Activated CD8-positive, alpha-beta memory T cell treated with anti-CD3 and anti-CD28 coated beads, Interleukin-2, amount 50 U/mL, for 48 hours (primary cell): ENCODE measurements around the gene FAM13A.
A peak's percentile ranks its signal among the peaks of the same experiment; 100 is the strongest.

Source experiments
- DNase-seq: peaks from one replicate; pipeline ENCODE4 v3.0.0-alpha.2; 2020

FAM13A gene

DNA sequence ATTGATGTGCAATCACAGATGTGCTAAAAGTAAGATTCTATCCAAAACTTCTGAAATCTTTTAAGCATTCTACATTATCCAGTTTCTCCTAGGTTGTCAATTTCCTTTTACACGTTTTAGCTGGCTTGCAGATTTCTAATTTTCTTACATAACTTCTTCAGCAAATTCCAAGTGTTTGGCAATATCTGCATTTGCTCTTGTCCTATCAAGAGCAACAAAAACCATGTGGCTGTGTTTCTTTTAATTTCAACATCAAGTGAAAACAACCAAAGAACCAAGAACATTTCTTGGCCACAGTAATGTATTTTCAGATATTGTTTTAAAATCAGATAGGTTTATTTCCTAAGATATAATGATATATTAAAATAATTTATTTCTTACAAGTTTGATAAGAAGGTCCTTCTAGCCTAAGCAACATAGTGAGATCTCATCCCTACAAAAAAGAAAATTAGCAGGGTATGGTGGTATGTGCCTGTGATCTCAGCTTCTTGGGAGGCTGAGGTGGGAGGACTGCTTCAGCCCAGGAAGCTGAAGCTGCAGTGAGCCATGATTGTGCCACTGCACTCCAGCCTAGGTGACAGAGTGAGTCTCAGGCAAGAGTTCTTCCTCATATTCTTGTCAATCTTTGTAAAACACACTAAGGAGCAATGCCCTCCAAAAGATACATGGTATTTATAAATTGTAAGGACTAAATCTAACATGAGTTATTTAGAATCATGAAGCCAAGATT is 228.0 kb downstream of the FAM13A start:
- no peak for DNase-seq

DNA sequence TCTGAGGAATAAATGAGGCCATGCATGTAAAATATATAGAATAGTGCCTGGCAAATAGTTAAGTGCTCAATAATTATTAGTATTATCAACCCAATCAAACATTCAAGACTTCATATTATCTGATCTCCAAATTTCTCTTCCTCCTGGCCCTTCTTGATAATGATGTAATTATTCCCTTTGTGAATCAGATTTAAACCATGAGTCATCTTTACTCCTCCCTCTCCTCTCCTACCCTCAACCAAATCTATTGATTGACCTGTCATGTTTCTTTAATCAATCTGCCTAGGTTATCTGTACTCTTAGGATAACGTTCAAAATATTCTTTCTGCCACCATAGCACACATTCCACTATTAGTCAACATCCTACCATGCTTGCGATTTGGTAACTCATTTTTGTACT is 229.5 kb downstream of the FAM13A start:
- DNase-seq, result no peak

DNA sequence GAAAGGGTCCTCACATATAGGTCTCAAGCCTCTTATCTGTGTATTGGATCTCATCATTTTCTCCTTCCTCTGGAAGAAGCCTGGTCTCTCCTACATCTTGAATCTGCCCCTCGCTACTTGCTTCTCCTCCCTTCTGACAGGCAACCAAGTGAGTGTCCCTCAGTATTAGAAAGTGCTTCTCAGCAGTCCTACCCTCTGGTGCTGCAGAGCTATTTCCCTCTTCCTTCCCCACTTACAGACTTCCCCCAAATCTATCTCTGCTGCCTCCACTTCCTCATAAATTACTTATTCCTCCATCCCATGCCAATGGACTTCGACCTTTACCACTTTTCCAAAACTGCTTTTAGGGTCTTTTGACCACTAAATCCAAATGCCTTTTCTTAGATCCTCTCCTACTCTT is 230.2 kb downstream of the FAM13A start:
- DNase-seq, result no peak

DNA sequence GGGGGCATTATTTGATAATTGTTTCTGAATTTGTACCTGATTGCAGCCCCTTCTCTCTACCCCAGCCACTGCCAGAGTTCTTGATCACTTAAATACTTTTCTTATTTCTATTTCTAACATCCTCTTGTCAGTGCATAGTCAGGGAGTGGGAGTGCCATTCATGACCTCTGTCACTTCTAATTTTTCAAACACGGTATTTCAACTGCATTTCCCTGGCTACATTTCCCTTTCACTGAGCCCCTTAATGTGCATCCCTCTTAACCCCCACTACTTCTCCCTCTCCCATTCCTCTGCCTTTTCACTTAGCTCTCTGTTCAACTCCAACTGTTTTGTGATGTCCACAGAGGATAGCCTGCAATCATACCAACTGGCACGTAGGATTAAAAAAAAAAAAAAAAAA is 231.1 kb downstream of the FAM13A start:
- DNase-seq, result no peak

DNA sequence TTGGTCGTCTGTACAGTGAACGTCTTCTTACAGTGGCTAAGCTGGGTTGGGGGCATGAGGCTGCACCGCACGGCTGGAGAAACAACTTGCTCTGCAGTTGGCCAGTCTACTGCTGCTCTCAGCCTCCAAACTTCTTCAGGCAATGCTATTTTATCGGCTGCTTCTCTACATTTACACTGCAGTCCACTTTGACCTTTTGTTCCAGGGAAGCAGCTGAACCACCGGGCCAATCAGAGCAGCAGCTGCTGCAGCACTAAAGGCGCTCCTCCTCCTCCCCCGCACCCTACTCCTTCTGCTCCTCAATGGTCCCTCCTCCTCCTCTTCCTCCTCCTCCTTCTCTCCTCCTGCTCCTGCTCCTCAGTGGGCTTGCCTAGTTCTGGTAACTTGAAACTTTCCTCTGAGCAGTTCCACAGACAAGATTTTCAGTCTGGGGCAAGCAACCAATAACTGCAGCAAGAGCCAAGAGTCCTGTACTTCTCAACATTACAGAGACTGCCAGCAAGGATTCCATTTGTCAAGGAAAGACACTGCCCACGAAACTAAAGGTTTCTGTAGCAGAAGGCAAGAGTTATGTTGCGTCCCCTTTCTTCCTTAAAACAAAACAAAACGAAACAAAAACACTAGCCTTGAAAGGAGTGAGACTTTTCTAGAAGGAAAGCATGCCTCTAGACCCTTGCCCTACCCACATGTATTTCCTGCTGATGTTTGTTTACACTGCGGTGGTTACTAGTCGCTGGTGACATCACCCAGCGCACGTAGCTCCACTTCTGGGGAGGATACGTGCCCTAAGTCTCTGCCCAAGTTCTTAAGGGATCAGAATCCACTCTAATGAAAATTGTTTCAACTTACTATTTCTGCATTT is 233.7 kb downstream of the FAM13A start:
- peak; percentile 60 for DNase-seq

DNA sequence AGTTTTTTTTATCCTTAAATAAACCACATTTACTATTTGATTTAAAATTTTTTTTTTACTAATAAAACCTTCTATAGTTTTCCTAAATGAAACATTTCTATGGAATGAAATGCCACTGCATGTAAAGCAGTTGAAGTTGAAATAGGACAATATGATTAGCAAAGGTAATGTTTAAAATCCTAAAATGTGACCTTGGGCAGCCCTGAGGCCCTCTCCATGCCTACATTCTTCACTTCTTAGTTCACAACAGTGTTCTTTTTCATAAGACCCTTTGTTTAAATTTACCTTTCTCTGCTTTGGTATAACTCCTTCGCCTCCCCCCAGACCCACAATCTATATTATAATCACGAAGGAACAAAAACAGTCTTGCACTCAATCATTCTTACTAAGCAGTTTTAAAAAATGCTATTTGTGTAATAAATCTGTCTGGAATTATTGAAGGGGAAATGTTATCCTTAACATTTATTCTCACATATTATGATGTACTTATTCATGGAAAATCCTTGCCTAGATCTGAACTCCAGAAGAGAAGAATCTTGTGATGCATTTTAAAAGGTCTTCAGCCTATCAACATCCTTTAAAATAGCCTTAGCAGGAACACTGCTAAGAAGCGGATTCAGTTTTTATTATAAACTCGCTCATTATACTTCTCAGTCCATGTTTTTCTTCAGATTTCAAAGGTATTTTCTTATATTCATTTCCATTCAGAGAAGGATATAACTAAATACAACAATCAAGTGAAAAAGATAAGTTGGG is 234.8 kb downstream of the FAM13A start:
- DNase-seq, result no peak

DNA sequence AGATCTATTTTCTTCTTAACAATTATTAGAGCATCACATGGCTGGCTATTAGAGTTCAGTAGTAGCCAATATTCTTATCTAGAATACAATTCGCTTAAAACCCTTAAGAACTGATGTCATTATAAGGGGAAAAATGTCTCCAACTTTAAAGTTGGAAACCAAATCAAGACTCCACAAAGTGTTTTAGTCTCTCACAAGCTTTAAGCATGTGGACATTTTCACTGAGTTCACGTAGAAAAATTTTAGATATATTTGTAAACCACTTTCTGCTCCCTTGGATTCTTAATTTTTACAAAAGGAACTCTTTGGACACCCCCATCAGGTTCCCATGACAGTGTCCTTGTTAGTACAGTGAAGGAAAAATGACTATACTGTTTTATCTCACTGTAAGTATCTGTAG is 235.5 kb downstream of the FAM13A start:
- no peak for DNase-seq

DNA sequence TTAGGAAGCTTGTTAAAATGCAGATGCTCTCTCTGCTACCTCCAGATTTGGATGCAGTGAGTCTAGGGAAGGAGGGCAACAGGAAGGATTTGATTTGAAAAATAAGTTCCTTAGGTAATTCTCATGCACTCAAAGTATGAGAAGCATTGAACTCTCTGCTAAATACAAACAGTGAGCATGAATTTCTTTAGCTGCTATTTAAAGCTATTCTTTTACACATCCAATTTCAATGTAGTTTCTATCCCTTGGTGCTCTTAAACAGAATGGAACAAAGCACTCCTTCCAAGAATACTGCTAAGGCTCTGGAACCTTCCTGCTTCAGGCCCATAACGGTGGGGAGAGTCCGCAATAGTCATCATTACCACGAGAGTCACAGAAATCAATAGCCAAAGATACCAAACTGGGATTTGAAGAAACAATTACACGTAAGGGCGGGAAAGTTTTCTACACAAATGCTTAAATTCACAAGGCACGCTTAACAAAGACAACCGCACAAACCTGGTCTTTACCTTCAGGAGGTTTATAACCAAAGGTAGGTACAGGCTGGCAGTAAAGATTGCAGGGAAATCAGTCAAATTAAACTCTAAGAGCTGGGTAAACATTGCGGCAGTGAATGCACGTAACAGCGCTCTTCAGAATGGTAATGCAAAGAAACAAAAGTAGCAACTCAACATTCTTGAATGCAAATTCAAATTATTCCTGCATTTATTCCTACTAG is 236.1 kb downstream of the FAM13A start:
- DNase-seq, result no peak

DNA sequence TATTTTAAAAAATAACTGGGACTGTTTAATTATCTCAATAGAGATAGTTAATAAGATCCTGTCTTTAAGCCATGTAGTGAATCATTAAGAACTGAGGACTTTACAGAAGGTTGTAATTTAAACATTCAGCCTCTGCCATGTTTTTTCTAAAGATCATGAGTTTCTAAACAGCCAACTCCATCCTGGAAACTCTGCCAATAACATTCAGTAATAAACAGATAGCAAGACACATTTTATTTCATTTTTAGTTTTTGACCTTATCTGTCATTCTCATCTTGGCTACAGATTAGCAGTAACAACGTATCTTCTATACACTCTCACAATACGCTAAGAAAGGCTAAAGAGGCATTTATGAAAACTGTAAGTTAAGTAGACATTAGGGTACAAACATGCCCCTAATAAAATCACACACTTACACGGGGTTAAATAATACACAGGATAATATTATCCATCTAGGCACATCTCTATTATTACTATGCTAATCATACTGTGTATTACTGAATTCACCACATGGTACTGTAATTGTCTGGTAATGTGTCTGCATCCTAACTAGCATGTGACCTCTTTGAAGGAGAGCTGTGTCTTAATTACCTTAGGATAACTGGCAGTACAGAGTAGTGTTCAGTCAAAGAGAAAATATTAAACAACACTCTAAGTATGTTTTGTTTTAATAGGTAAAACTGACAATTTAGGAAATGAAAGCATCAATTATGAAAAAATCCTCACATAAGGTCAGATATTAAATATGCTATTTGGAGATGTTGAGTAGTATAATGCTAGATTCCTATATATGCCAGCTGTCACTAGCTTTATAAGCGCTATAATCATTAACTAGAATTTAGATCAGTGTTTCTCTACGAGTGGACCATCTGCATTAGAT is 236.9 kb downstream of the FAM13A start:
- no peak for DNase-seq

DNA sequence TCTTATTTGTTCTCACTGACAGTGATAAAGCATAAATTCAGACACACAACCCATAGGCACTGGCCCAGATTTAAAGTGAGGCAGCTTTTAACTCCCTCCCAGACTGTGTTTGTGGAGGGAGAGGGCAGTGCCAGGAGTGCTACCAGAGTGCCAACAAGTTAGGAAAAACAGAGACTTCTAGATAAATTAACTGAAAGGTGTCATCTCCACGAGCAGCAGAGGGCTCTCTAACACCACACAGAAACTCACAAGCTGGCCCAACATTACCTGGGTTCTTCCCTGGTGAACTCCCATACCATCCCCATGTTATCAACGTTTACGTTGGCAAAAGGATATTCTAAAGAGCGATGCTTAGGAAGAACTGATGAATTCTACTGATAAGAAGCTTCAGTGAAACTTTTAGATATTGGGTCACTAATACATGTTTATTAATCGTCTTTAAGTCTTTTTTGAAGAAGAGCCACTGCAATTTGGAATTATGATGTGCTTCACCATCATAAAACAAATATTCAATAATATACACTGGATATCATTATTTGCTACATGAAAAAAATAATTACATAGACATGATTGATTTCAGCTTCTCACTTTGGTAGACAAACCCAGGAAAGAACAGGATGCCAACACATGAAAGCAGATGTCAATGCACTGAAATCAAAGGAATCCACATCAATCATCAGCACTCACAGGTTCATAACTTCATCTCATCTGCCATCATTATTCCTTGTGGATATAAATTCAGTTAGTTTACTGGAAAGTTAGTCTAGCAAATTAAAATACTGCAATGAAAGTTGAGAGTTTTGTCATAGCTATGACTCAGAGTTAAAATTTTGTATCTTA is 238.1 kb downstream of the FAM13A start:
- DNase-seq, result no peak

DNA sequence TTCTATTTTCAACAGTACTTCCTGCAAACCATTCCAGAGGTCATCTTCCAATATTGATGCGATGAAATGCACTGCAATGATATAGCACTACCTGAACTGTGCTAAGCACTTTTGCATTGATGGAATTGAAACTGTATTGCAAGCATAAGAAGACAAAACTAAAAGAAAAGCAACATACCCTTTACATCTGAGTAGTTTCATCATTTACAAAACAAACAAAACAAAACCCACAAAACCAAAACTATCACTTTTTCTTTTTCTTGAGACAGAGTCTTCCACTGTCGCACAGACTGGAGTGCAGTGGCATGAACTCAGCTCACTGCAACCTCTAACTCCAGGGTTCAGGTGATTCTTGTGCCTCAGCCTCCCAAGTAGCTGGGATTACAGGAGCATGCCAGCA is 239.2 kb downstream of the FAM13A start:
- no peak for DNase-seq

DNA sequence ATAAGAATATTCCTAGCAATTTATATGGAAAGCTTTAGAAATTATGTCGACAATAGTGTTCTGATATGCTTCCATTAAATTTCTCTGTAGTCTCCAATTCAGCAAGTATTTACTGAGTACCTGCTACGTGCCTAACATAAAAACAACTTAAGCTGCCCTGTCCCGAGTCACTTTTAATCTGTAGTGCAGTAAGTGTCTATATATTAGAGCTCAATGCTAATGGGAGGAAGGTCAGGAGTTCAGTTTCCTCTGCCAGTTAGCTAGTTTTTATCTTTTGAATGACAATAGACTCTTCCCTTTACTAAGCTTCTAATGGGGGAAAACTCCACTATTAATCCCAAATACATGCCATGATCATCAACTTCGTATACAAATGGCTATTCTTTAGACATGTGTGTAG is 240.6 kb downstream of the FAM13A start:
- no peak for DNase-seq

DNA sequence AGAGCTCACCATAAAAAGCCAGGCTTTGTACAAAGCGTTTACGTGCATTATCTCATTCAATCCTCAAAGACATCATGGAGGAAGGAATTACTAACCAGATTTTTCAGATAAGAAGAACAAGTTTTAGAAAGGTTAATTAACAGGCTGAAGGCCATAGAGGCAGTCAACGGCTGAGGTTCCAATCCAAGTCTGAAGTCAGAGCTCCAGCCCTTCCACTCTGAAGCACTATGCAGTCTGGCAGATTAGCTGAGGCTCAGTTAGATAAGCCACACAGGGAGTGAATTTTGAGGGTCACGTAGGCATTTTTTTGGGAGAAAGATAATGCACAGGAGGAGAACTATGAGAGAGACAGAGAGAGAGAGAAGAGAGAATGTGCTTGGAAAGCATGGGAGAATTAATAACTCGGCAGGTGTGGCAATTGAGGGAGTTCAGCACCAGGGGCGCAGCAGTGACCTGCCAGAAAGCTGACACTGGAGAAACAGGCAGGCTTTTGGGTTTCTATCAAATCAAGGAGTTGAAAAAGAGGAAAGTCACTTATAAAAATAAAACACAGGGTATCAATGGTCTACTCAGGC is 242.9 kb downstream of the FAM13A start:
- no peak for DNase-seq

DNA sequence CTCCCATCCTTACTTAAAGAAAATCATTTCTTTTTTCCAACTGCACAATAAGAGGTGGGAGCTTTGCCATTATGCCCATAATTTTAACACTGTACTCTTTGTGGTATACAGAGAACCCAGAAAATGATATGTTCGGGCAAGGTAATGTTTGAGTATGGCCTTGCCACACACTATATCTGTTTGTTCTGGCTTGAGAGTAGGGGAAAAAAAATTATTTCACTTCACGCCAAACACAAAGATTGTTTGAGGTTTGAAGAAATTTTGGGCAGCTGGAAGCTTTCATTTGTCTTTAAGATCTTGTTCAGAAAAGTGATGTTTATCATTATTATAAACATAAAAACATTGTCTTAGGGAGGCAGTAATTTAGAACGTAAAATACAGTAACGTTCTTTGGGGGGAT is 244.0 kb downstream of the FAM13A start:
- DNase-seq, result no peak

DNA sequence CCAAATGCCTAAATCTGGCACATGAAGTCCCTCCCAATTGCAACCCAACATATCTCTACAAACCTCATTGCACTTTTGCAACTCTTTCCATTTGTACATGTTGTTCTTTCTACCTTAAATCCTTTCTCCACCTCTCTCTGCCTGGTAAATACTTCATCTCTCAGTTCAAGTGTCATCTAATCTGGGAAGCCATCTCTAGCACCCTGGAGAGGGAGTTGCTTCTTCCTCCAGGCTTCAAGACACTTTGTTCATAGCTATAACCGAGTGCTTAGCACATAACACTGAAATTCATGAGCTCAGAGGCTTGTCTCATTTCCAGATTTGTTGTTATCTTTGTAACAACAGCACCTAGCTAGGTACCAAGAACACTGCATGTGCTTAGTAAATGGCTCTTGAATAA is 244.6 kb downstream of the FAM13A start:
- DNase-seq, result no peak

DNA sequence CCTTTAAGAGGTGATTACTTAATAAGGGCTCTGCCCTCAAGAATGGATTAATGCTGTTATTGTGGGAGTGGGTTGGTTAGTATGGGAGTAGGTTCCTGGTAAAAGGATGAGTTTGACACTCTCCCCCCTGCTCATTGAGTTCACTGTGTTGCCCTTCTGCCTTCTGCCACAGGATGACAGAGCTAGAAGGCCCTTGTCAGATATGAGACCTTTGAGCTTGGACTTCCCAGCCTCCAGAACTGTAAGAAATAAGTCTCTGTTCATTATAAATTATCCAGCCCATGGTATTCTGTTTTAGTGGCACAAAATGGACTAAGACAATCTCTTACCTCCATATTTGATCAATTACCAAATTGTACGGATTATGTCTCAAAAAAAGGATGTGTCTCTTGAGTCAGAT is 245.1 kb downstream of the FAM13A start:
- no peak for DNase-seq

DNA sequence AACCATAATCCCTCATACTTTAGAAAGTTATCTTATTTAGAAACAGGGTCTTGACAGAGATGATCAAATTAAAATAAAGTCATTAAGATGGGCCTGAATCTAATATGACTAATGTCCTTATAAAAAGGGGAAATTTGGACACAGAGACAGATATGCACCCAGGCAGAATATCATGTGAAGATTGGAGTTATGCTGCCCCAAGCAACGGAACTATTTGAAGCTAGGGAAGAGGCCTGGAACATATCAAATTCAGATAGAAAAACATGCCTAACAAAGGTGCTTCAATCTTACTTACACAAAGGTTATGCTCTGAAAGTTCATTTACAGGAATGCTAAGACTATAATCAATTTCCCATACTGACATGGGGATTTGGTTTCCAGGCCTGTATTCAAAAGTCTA is 246.7 kb downstream of the FAM13A start:
- DNase-seq, result no peak

DNA sequence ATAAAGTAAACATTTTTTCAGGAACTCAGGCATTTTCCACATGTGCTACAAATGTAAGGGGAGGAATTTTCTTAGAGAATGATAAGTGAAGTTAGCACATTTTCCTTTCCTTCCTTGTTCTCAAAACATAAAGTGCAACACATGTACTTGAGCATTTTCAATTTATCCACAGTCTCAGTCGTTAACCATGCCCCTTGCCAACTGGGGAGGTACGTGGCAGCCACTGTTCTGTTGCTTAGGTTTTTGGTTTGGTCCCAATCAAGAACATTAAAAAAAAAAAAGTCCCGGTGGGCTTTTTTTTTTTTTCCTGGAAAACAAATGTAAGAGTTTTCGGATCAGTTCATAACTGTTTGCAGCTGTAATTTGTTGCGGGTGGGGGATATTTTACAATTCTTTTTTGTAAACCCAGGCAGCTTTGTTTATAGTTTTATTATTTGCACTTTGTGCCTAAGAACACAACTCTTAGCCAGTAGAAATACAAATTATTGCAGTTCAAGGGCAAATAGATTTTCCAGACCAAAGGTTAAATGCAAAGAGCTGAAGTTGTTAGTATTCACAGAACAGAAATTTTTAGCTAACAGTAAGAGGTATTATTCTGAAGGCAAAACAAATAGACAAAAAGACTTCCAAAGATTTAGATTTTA is 247.3 kb downstream of the FAM13A start:
- no peak for DNase-seq

DNA sequence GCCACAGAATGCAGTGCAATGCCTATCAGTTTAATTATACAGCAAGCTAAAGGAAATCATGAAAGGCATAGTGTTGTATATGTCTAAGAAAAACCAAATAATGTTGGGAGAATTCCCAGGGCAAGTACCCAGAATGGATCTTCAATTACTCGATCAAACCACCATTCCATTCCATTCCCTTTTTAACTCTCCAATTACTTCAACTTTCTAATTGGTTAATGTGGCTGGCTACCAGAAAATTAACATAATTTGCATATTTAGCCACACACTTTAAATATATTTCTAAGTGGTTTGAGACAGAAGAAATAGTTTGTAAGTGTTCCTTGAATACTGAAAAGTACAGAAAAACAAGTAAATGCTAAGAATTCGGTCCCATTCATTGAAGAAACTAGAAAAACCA is 247.9 kb downstream of the FAM13A start:
- no peak for DNase-seq

DNA sequence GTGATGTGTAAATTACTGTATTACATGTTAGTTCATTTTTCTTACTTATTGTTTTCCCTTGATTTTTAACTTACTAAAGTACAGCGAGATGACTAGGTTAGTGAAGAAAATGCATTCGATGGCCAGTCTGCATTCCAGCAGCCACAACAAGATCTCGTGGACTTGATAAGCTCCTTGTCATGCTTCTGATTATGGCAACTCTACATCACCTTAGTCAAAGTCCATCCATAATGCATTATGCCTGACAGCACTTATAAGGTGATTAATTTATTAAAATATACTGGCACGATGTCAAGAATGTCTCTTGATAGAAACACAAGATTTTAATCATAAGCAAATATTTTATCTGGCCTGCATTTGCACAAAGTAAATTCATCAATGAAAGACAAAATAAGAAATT is 249.5 kb downstream of the FAM13A start:
- DNase-seq, result no peak
